Renal cortex interstitium (tissue), 11 donors: ENCODE results near the gene ARL5C. TPM values are rescaled to one million over a fixed set of nuclear protein-coding genes. Genes with fewer than 3 reads are reported as not detected.
"Not testable (repeated sequence)": the region's sequence is repeated elsewhere in the genome, so short reads cannot be mapped to it uniquely, and the experiment has no call there.

Experiments used
- DNase-seq, 11 donors: peaks; one replicate each; pipeline ENCODE4 v3.0.0-alpha.2; 2013; ENCODE audit warnings: low read depth in 9 of 11, low spot score in 4 of 11; ENCODE audit errors: extremely low read depth in 1 of 11
- polyA plus RNA-seq, 3 donors: library from polyadenylated mRNA; unstranded; fragments of 120-200 nt; gene quantifications; one replicate each; pipeline ENCODE4 v1.2.1, GENCODE V29; 2013; ENCODE audit not compliant: insufficient read length in 3 of 3

Gene ARL5C
- polyA plus RNA-seq, 3 donors = 0.17 to 0.50 (median 0.44) TPM

DNA sequence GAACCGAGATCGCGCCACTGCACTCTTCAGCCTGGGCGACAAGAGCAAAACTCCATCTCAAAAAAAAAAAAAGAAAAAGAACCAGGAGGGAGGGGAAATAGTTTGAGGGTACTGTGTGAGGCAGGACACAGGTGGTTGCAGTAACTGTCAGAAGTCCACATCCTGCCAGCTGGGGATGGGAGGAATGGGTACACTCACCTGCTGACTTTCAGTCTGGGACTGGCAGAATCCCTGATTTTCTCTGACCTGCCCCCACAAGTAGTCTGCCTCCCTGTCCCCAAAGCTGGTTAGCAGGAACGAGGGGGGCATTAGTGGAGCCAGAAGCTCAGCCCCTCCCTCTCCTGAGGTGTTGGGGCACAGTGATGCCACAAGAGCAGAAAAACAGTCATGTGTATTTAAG lies 7.1 kb upstream of the ARL5C start:
- DNase-seq = no peak

DNA sequence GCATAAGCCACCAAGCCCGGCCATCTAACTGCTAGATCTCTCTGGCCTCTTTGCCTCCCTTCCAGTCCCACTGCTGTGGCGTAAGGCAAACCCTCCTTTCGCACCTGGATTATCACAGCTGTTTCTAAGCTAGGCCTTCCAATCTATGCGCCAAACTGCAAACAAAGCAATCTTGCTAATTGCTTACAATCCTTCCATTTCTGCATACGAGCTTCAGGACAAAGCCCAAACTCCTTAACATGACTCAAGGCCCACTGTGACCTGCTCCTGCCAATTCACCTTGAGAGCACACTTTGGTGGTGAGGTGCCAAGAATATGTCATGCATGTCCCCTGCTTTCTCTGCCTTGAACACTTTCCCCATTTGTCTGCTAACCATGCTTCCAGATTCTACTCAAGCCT lies 6.0 kb upstream of the ARL5C start:
- DNase-seq = no peak

DNA sequence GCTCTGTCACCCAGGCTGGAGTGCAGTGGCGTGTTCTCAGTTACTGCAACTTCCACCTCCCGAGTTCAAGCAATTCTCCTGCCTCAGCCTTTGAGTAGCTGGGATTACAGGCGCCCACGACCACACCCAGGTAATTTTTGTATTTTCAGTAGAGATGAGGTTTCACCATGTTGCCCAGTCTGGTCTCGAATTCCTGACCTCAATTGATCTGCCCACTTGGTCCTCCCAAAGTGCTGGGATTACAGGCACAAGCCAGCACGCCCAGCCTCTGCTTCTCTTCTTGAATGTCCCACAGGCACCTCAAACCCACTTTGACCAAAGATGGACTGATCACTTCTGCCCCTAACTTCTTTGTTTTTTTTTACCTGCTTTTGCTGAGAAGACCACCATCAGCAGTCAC lies 4.6 kb upstream of the ARL5C start:
- no peak for DNase-seq

DNA sequence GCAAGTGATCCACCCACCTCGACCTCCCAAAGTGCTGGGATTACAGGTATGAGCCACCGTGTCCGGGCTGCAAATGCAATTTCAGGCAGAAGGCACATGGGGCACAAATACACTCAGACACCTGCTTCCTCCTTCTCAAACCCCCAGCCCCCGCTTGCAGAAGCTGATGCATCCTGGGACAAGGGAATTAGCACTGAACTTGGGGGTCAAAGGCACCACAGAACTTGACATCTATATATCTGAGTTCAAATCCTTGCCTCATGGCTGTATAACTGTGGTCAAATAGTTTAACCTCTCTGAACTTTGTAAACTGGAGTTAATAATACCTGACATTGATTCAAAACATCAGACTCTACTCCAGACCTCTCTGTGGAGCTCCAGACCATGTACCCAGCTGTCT lies 4.1 kb upstream of the ARL5C start:
- DNase-seq = no peak

DNA sequence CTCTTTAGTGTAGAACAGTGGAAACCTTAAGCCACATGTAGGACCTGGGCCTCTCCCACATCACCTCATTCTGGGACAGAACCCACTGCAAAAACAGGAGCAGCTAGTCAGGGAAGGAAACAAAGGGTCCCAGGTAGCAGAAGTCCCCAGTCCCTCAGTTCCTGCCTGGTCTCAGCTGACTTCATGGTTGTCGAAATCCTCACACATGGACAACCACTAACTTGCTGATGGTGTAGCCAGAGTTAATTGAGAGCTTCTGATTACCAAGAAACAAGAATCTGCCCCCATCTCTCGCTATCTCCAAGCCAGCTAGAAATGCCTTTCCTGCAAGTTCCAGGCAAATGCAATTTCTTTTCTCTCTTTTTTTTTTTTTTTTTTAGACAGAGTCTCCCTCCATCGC lies 3.6 kb upstream of the ARL5C start:
- DNase-seq = no peak

DNA sequence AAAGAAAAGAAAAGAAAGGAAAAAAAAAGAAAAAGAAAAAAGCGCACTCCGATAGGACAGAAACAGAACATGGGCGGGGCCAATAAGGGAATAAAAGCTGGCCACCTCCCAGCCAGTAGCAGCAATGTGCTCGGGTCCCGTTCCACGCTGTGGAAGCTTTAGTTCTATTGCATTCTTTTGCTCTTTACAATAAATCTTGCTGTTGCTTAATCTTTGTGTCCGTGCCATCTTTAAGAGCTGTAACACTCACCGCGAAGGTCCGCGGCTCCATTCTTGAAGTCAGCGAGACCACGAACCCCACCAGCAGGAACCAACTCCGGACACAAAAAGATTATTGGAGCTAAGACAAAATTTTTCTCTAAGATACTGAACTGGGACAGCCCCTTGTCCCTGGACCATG lies 3.1 kb upstream of the ARL5C start:
- DNase-seq = no peak

DNA sequence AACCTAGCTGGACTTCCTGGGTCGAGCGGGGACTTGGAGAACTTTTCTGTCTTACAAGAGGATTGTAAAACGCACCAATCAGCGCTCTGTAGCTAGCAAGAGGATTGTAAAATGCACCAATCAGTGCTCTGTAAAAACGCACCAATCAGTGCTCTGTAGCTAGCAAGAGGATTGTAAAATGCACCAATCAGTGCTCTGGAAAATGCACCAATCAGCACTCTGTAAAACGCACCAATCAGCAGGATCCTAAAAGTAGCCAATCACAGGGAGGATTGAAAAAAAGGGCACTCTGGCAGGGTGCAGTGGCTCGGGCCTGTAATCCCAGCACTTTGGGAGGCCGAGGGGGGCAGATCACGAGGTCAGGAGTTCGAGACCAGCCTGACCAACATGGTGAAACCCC lies 2.5 kb upstream of the ARL5C start:
- DNase-seq = not testable (repeated sequence)

DNA sequence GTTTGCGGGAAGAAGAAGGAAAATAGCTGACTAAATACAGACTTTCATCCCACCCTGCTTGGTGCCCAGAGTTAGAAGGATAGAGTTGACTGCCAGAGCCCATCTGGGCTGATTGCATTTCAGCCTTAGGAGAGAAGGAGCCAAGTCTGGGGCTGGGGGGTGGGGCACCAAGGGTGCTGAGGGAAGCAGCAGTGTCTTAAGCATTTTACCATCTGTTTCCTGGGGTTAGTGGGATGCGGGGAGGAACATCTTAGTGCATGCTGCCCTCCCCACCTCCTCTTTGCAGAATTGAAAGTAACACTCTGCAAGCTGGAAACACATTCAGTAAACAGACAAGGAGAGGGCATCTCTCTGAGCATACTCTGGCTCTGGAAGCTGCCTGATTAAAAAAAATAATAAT lies 1.5 kb upstream of the ARL5C start:
- DNase-seq = no peak

DNA sequence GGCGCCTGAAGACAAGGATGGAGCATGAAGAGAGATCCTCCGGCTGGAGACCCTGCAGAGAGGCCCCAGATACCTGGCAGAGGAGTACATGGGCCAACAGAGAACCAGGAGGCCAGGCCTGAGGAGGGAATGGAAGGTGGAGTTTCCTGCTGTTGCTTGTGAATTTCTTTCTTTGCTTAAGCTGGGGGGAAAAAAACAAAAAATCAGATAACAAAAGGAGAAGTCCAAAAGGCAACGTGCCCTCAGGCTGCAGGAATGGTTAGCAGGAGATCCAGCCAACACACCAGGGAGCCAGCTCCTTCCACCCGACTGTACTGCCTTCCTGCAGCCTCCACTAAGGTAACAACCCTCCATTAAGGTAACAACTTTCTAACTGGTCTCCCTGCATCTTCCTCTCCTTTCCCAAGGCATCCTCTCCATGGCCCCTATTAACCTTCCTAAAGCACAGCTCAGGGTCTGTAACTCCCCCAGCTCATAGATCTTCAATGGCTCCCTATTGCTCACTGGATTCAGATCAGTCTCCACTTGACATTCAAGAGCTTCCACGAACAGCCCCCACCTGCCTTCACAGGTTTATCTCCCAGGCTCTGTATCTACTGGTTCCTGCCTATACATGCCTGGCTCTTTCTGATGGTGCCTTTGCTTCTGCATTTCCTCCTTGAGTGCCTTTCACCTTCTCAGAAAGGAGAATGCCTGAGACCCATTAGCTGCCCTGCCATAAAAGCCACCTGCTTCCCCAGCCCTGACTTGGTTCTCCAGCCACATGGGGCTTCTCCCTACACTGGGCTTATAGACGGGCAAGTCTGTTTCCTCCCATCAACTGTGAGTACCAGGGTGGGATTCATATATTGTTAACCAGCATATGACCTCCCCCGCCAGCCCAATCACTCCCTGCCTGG lies 725 bp upstream of the ARL5C start:
- no peak for DNase-seq

DNA sequence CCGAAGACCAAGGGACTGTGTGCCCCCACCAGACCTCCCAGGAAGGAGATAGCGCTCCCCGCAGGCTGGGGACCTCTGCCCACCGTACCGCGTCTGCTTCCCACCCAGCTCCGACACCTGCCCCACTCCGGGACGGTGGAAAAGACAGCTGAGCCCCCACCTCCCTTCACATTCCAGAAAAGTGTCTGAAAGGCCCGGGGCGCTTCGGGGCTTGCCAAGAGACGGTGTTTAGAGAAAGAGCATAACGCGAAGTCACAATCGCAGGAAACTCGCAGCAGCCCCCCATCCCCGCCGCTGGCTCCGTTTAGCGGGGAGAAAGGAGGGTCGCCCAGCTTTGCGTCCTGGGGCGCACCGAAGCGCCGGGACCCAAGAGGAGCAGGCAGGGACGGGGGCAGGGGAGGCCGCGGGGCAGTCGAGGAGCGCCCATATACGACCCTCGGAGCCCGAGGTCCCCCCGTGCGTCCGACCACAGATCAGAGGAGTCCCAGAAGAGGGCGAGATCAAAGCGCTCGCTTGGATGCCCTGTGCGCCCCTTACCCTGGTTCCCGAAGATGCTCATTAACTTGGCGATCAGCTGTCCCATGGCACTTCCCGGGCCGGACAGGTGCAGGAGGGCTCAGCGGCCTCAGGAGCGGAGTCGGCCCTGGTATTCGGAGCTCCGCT lies 652 bp downstream of the ARL5C start:
- no peak for DNase-seq

DNA sequence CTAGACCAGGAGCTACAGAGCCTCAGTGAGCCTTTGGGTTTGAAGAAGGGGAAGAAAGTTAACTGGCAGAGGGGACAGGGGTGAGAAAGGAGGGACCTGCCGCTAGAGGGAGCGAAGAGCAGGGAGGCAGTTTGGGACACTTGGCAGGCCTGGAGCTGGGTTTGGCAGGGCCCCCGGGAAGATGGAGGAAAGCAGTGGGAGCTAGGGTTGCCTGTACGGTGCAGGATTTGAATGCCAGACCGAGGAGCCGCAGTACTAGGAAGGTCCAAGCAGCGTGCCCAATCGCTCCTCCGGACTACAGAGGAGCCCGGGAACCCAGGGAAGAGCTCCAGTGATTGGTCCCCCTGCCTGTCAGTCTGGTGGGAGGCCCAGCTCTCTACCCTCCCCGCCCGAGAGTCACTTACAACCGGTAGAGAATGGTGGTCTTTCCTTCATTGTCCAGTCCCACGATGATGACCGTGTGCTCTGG lies 1.3 kb downstream of the ARL5C start:
- DNase-seq = peak; percentile 69 to 89 (median 84)

DNA sequence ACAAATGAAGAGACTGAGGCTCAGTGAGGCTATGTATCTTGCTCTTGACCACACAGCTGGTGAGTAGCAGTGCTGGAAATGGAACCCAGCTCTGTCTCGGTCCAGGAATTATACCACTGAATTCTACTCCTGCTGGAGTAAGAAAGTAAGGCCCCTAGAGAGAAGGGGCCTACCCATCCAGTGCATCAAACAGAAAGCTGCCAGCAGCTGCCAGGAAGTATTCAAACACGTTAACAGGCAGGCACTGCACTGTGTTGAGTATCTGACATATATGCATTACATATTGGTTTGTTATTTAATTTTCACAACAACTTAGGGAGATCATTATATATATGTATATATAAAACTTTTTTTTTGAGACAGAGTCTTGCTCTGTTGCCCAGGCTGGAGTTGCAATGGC lies 4.0 kb downstream of the ARL5C start:
- no peak for DNase-seq

DNA sequence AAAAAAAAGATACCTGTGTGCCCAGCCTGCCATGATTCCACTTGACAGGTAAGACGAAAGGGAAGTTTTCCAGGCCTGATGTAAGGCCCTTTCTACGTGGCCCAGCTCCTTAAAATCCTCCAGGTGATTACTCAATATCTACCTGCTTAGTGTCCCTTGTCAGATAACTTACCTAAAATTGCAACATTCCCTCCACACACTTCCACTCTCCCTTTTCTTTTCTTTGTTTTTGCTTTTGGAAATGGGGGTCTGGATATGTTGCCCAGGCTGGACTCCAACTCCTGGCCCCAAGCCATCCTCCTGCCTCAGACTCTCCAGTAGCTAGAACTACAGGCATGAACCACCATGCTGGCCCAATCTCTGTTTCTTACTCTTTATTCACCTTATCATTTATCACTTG lies 7.3 kb downstream of the ARL5C start:
- no peak for DNase-seq

DNA sequence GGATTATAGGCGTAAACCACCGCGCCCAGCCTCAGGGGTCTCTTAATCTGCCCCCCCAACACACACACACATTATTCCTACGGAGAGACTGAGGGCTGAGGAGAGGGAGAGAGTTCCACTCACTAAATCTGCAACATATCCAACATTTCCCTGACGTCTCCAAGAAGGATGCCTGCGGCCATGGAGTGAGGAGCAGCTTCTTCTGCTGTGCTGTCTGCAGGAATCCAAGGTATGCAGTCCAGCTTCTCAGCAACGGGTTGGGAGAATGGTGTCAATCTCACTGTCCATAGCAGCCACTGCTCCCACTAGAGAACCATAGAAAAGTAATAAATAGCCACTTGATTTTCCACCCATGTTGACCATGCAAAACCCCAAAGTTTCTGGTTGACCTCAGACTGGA lies 9.5 kb downstream of the ARL5C start:
- no peak for DNase-seq

DNA sequence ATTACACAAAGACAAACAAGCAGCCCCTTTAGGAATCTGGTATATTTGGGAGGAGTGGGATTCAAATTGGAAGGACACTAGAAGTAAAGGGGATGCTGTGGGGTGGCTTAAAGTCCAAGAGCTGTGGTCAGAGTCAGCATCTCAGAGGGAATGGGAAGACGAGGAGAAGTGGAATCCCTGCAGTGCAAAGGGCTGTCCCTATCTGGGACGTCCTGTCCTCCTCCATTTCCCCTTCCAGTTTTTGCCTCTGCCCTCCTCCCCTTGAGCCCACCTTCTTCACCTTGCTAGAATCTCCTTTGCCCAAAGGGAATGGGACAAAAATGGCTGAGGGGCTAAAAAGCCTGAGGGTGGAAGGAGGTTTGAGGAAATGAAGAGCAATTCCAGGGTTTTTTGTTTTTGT lies 10.3 kb downstream of the ARL5C start:
- DNase-seq = no peak

DNA sequence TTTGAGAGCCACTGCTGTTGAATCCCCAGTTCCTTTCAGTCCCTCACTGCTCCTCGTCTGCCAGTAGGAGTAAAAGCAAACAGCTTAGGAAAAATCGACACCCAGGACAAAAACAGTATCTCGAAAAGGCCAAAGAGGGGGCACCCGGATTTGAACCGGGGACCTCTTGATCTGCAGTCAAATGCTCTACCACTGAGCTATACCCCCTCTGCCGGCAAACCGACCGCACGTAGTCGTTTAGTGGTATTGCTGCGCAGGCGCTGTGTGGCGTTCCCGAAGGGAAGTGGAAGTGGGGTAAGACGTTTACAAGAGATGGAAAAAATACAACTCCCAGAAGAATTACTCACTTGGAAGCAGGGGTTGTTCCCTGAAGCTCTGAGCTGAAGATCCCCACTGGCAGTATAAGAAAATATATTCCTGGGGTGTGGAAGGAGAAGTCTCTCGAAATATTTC lies 12.3 kb downstream of the ARL5C start:
- peak; percentile 81 to 90 (median 86) for DNase-seq

DNA sequence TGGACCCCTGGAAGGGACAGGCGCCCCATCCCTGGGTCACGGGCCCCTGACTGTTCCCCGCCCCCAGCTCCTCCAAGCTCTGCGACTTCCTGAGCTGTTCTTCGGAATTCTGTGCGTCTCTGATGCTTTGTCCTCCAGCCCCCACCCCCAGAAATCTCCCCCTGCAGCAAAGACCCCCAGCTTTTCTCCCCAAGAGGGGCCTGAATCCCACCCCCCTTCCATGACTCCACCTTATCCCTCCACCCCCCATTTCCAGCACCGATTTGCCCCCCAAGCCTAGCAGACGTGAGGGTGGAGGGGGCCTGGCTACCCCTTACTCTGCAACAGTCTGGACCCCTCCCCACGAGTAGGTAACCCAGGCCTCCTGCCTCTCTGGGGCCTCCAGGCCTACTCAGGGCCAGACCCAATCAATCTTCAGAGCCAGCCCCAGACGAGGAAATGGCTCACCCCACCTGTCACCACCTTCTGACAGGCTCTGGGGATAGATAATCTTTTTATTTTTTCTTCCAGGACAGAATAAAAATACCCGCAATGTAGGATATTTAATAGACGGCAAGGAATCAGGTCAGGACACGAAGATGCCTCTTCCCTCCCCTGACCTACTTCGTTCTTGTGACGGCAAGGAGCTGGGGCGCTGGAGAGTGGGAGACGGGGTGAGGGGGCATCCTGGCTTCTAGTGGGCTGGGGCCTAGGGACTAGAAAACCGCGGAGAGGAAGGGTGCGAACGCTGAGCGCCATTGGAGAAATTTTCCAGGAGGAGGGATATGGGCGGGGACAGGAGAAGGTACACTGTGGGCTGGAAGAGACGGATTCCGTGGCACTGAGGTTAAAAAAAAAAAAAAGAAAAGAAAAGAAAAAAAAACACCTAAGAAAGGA lies 13.8 kb downstream of the ARL5C start:
- DNase-seq = no peak

DNA sequence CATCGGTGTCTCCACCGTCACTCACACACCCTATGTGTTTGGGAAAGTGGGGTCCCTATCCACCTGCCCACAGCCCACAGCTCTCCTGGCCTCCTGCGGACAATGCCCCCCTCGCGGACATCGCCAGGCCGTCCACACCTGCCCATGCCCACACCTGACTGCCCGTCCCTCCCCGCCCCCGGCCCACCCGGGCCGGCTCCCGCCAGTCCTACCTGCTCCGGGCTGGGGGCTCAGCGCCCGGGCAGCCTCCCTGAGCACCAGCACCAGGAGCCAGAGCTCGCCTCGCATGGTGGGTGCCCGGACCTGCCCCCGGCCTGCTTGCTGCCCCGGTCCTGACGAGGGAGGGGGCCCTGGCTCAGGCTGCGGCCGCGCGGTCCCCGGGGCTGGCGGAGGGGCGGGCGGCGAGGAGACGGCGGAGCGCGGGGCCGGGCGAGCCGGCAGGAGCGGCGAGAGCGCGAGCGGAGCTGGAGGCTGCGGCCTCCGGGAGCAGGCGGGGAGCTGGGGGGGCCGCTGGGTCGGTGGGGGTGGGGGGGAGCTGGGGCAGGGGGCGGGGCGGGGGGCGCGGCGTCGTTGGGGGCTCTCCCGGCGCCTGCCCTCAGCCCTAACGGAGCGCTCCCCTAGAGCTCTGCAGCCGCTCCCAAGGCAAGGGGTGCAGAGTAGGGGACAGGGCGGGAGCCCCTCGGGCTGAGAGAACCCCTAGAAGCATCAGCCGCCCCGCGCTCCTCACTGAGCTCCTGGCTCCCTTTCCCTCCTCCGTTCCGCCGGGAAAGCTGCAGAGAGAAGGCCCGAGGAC lies 14.6 kb downstream of the ARL5C start, which contains the start of gene PLXDC1:
Gene PLXDC1 (minus strand): TSS at position 488 of the 793 bp plus-strand sequence. CDS start 200 bp downstream, at position 288.
- DNase-seq = no peak

DNA sequence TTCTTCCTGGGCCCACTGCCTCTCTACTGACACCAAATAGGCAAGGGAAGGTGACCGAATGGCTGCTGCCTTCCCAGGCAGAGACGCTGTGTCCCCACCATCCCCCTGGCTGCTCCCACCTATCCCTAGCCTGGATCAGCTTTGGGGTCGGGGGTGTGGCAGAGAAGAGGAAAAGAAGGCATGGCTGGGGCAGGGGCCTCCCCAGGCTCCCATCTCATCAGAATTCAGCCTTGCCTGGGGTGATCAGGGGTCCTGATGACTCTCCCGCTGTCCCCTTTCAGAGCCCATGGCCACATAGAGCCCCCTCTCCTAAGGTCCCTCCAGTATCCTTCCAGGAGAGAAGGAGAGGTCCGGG lies 15.2 kb downstream of the ARL5C start:
- DNase-seq = no peak
